C1 segment of cervical spinal cord (tissue), 14 donors: Measurements from ENCODE around the gene DCTN4.
A peak's percentile ranks its signal among the peaks of the same experiment; 100 is the strongest.

Source experiments
- DNase-seq, 14 donors: peaks; one replicate each; lab custom pipeline; 2025; lab: John Stamatoyannopoulos, UW

DCTN4 gene

GRCh38 chr5:150740992-150741391 lies 17.8 kb downstream of the DCTN4 start:
- DNase-seq, result no peak

DNA sequence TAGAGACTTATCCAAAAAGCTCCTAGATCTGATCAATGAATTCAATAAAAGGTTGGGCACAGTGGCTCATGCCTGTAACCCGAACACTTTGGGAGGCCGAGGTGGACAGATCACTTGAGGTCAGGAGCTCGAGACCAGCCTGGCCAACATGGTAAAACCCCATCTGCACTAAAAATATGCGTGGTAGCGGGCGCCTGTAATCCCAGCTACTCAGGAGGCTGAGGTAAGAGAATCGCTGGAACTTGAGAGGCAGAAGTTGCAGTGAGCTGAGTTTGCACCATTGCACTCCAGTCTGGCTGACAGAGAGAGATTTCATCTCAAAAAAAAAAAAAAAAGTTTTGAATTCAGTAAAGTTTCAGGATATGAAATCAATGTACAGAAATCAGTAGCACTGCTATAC lies 20.0 kb downstream of the DCTN4 start:
- no peak for DNase-seq

DNA sequence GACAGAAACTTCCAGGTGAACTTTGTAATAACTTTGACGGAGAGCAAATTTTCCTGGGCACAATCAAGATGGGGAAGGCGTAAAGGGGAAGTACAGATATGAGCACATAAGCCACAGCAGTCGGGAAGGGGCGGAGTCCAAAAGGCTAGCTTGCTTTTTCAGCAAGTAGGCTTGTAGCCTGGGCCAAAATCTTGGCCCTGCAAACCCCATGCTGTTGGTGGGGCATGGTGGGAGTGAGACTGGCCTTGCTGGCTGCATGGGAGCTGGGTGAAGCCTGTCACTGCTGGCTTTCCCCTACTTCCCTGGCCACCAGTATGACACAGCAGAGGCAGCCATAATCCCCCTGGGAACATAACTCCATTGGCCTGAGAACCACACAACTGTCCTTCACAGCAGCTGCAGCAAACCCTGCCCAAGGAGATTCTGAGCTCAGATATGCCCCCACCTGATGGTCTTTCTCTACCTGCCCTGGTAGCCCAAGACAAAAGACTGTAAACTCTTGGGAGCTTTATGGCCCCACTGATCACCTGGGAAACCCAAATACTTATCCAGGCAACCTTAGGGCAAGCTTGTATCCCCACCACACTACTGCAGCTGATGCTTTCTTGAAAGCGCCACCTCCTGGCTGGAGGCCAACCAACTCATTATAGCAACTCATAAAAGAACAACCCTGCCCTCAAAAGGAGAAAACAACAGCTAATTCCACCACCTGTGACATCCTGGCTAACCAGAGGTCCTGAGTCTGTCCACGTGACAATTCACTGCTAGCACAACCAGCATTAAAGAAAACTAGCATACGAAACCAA lies 24.0 kb downstream of the DCTN4 start:
- DNase-seq, result peak in 5 of 14 donors; percentile 8 to 27 (median 23)

DNA sequence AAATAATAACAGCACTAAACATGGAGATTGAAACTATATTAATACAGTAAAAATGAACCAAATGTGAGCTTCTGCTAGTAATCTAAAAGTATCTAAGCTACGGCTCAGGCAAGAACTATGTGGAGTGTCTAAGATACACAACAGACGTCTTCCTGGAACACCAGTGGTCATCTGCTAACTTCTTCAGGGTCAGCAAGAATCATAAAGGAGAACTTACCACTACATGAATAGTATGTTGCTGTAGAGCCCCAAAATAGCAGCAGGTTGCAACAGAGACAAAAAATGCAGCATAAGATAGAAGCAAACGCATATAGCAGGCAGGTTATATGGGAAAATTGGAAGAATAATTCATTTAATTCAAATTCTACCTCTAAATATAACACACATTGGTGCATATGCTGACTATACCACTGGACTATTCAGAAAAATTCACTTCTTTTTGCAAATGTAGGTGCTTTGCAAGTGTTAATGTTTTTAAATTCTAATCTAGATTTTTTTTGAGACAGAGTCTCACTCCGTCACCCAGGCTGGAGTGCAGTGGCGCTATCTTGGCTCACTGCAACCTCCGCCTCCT lies 27.1 kb downstream of the DCTN4 start:
- peak in 1 of 14 donors; percentile 5 for DNase-seq

- no peak for DNase-seq
These were observed 29.0 kb downstream of the DCTN4 start for GRCh38 chr5:150729859-150730258.

DNA sequence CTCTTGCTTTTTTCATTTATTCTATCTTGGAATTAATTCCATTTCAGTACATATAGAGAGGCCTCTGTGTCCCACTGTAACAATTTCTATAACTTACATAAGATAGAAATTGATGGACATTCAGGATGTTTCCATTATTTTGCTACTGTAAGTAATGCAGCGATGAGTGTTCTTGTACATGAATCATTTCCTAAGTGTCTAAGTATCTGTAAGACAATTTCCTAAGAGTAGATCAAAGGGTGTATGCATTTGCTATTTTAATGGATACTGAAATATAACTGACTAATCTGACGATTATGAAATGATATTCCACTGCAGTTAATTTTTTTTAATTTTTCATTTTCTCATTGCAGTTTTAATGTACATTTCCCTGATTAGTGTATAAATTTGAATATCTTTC lies 35.0 kb downstream of the DCTN4 start:
- DNase-seq, result no peak

- DNase-seq, result no peak
These were observed 48.7 kb downstream of the DCTN4 start for GRCh38 chr5:150710165-150710564.

DNA sequence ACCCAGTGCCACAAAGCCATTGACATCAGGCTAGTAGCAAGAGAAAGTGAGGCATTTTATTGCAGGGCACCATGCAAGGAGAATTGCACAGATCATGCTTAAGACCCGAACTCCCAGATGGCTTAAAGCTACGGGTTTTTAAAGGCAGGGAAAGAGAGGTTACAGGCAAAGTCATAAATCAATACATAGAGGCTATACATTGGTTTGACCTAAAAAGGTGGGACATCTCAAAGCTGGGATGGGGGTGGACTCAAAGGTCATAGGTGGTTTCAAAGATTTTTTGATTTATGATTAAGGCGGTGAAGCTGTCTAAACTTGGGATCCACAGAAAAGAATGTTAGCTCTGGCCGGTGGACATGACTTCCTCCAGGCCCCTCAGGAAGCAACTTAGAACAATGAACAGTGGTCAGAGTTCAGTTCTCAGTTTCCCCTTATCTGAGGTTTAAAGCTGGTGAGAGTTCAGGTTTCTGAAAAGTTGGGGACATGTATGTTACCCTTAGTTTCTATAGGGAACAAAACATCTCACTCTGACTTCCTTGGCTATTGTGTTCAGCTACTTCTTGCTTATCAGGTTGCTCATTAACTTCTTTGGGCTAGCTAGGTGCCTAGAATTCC lies 51.9 kb downstream of the DCTN4 start:
- no peak for DNase-seq

GRCh38 chr5:150703762-150704161 lies 55.1 kb downstream of the DCTN4 start:
- no peak for DNase-seq

GRCh38 chr5:150700594-150701377 lies 58.0 kb downstream of the DCTN4 start, which contains the start of gene RBM22:
Gene RBM22 (minus strand): TSS chr5:150701062. CDS start chr5:150700985, 77 bp downstream.
- peak; percentile 51 to 96 (median 88) for DNase-seq

DNA sequence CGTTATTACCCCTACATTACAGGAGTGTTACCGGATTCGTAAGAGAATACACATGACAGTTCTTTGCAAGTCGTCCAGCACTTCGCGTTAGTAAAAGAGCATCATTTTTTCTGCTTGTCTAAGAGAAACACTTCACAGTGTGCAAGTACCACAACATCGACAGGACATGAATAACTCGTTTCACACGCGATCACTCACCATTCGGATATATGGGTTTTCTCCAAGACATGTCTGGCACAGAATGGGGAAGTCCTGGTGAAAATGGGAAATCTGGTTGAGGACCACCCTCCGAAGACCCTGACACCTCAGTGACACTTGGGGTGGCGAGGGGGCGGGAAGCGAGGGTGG lies 58.6 kb downstream of the DCTN4 start:
- DNase-seq, result peak in 1 of 14 donors; percentile 31

- no peak for DNase-seq
These were observed 64.2 kb downstream of the DCTN4 start for GRCh38 chr5:150694612-150695011.

- no peak for DNase-seq
These were observed 66.5 kb downstream of the DCTN4 start for GRCh38 chr5:150692276-150692675.

DNA sequence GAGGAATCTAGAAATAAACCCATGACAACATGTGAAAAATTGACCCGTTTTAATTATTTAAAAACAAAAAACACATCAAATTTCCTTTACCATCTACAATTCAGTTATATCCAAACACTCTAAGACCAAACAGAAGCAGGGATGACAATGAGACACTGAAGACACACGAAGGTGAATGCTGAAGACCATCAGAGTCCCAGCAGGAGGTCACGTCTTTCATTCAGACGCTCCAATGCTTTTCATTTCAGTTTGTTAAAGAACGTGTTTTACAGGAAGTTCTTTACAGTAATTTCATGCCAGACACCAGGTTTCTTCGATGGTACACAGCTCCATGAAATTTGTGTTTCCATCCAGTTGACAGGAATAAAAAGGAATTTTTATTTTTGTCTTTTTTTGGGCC lies 68.1 kb downstream of the DCTN4 start:
- DNase-seq, result no peak

DNA sequence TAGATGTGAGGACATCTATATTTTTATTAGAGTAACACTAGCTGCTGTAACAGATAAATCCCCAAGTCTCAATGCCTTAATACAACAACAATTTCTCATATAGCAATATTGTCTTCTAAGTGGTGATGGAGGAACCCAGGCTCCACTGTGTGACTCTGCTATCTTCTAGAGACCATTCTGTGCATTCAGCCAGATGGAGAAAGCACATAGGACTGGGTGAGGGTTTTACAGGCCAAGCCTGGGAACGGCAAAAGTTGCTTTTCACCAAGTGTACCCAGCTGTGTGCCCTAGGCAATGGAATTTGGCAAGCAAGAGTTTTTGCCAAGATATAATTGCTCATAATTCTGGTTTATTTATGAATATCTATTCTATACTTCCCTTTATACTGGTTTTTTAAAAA lies 69.7 kb downstream of the DCTN4 start:
- no peak for DNase-seq

- DNase-seq, result no peak
These were observed 82.2 kb downstream of the DCTN4 start for GRCh38 chr5:150676578-150676977.

- DNase-seq, result no peak
These were observed 83.7 kb downstream of the DCTN4 start for GRCh38 chr5:150675069-150675468.

DNA sequence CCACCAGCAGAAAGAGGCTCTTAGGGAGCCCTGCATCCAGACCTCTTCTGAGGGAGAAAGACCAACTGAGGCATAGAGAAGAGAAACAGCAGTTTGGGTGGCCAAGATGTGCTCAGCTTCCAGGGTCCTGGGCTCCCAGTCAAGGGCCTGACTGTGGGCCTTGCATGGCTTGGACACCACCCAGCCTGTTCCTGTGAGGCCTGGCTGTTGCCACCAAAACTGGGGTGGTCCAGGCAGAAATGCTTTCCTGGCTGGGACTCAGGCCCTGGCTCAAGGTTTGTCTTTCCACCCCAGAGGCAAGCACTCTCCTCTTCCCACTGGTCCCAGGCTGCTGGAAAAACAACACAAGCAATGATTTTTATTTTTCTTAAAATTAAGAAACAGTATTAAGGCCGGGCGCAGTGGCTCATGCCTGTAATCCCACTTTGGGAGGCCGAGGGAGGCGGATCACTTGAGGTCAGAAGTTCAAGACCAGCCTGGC lies 84.4 kb downstream of the DCTN4 start:
- DNase-seq, result peak in 3 of 14 donors; percentile 26 to 32 (median 28)

DNA sequence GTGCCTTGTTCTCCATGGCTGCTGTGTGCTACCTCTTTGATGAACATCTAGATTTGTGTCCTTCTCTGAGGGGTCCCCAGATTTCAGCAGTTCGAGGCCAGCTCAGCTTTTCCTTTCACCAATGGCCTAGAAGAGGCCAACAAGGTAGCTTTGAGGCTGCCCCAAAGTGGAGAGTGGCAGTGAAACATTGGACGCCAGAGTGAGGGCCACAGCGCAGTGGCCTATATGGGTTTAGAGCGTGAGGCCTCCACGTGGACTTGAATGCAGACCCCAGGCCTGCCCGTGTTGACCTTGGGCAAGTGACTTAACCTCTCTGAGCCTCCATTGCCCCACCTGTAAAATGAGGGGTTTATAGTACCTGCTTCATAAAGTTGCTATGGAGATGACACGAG lies 85.9 kb downstream of the DCTN4 start:
- DNase-seq, result no peak

DNA sequence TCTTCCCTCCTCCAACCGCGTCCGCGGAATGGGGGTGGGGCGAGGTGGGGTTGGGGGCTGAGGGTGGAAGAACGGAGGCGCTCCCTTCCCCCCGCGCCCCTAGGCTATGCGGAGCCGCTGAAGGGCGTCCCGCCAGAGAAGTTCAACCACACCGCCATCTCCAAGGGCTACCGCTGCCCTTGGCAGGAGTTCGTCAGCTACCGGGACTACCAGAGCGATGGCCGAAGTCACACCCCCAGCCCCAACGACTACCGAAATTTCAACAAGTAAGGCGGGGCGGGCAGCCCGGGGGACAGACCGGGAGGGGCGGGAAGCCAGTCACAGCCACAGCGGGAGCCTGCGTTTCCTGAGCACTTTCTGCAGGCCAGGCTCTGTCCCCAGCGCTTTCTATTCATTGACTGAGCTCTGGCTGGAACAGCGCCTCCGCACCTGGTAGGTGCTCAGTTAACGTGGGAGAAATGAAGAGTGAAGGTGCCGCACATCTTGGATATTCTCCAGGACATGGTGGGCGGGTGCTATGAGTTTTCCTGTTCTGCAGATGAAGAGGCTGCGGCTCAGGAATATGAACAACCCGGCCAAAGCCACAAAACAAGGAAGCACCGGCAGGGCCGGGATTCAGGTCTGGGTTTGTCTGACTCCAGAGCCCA lies 86.5 kb downstream of the DCTN4 start:
- DNase-seq, result no peak

- DNase-seq, result no peak
These were observed 87.1 kb downstream of the DCTN4 start for GRCh38 chr5:150671509-150672236.
